Measurements from ENCODE around the gene MNS1. TPM values are rescaled to one million over a fixed set of nuclear protein-coding genes. Genes with fewer than 3 reads are reported as not detected.
"Not testable (repeated sequence)": the region's sequence is repeated elsewhere in the genome, so short reads cannot be mapped to it uniquely, and the experiment has no call there.

MNS1 gene
- total RNA-seq = 0.20 and 0.22 TPM in 2 replicates

- peak; percentile 96 to 97 for DNase-seq (ENCODE audit: low read depth in 2 of 2)
Observed at GRCh38 chr15:56464893-56465520, at the start of gene MNS1. Gene MNS1, minus strand, starts transcription at chr15:56465137. Its CDS starts 165 bp downstream, at chr15:56464972.

GRCh38 chr15:56496635-56497034 is 31.7 kb upstream of the MNS1 start:
- peak; percentile 79 to 83 for DNase-seq (ENCODE audit: low read depth in 2 of 2)

GRCh38 chr15:56495533-56495932 is 30.6 kb upstream of the MNS1 start:
- no peak for DNase-seq (ENCODE audit: low read depth in 2 of 2)

- DNase-seq (ENCODE audit: low read depth in 2 of 2) = no peak
Observed at GRCh38 chr15:56495053-56495452, 30.1 kb upstream of the MNS1 start.

- no peak for DNase-seq (ENCODE audit: low read depth in 2 of 2)
Observed at GRCh38 chr15:56492791-56493555, 28.0 kb upstream of the MNS1 start.

- no peak for DNase-seq (ENCODE audit: low read depth in 2 of 2)
Observed at GRCh38 chr15:56492236-56492635, 27.3 kb upstream of the MNS1 start.

GRCh38 chr15:56491110-56491722 is 26.3 kb upstream of the MNS1 start:
- peak; percentile 82 to 84 for DNase-seq (ENCODE audit: low read depth in 2 of 2)

- DNase-seq (ENCODE audit: low read depth in 2 of 2) = no peak
Observed at GRCh38 chr15:56490461-56490860, 25.5 kb upstream of the MNS1 start.

GRCh38 chr15:56486206-56486605 is 21.3 kb upstream of the MNS1 start:
- DNase-seq (ENCODE audit: low read depth in 2 of 2) = not testable (repeated sequence)

- not testable (repeated sequence) for DNase-seq (ENCODE audit: low read depth in 2 of 2)
Observed at GRCh38 chr15:56485426-56485825, 20.5 kb upstream of the MNS1 start.

- DNase-seq (ENCODE audit: low read depth in 2 of 2) = no peak
Observed at GRCh38 chr15:56484287-56484686, 19.4 kb upstream of the MNS1 start.

- no peak for DNase-seq (ENCODE audit: low read depth in 2 of 2)
Observed at GRCh38 chr15:56475351-56475750, 10.4 kb upstream of the MNS1 start.

GRCh38 chr15:56473017-56473416 is 8.1 kb upstream of the MNS1 start:
- DNase-seq (ENCODE audit: low read depth in 2 of 2) = no peak

- no peak for DNase-seq (ENCODE audit: low read depth in 2 of 2)
Observed at GRCh38 chr15:56472278-56472677, 7.3 kb upstream of the MNS1 start.

GRCh38 chr15:56471440-56472069 is 6.6 kb upstream of the MNS1 start:
- DNase-seq (ENCODE audit: low read depth in 2 of 2) = no peak

- DNase-seq (ENCODE audit: low read depth in 2 of 2) = no peak
Observed at GRCh38 chr15:56469483-56469882, 4.5 kb upstream of the MNS1 start.

GRCh38 chr15:56468401-56468800 is 3.5 kb upstream of the MNS1 start:
- DNase-seq (ENCODE audit: low read depth in 2 of 2) = peak in 1 of 2 donors; percentile 50

- no peak for DNase-seq (ENCODE audit: low read depth in 2 of 2)
Observed at GRCh38 chr15:56467616-56468015, 2.7 kb upstream of the MNS1 start.

GRCh38 chr15:56460947-56461346 is 4.0 kb downstream of the MNS1 start:
- no peak for DNase-seq (ENCODE audit: low read depth in 2 of 2)

GRCh38 chr15:56460071-56460470 is 4.9 kb downstream of the MNS1 start:
- DNase-seq (ENCODE audit: low read depth in 2 of 2) = no peak

- no peak for DNase-seq (ENCODE audit: low read depth in 2 of 2)
Observed at GRCh38 chr15:56459096-56459495, 5.8 kb downstream of the MNS1 start.

GRCh38 chr15:56456229-56456628 is 8.7 kb downstream of the MNS1 start:
- DNase-seq (ENCODE audit: low read depth in 2 of 2) = no peak

All from lung microvascular endothelial cell (primary cell).